GM23338 (cell line): Measurements from ENCODE around the gene LMO7. TPM values are rescaled to one million over a fixed set of nuclear protein-coding genes. Genes with fewer than 3 reads are reported as not detected.
"Not testable (repeated sequence)": the region's sequence is repeated elsewhere in the genome, so short reads cannot be mapped to it uniquely, and the experiment has no call there.

Experiments used
- ATAC-seq: fragments of 200-7000 bp; cut with Tn5 transposase; 3 replicates; pipeline ENCODE4 v1.9.1; 2020
- DNase-seq: peaks from one replicate; pipeline ENCODE4 v3.0.0-alpha.2; 2015; ENCODE audit warnings: low spot score
- H2AFZ ChIP-seq: fragments of 200-600 bp; sonication (generic); 2 replicates; pipeline ENCODE4 v1.8.0; 2016; ENCODE audit warnings: antibody characterized with exemption, mild to moderate bottlenecking, moderate library complexity
- H3F3A ChIP-seq: fragments of 200-600 bp; sonication (generic); replicated peaks from 2 replicates; pipeline ENCODE4 v1.8.0; 2017; ENCODE audit warnings: antibody characterized with exemption, mixed run types, low read depth
- H3K27ac ChIP-seq: fragments of 200-600 bp; sonication (generic); 2 replicates; pipeline ENCODE4 v1.6.1; 2016; ENCODE audit warnings: low read depth
- H3K27me3 ChIP-seq: fragments of 200-600 bp; sonication (generic); 2 replicates; pipeline ENCODE4 v1.8.0; 2016; ENCODE audit warnings: mild to moderate bottlenecking, mixed run types, moderate library complexity; ENCODE audit not compliant: insufficient read depth
- H3K36me3 ChIP-seq: fragments of 200-600 bp; sonication (generic); 2 replicates; pipeline ENCODE4 v1.8.0; 2016; ENCODE audit warnings: mild to moderate bottlenecking; ENCODE audit not compliant: insufficient read depth
- H3K4me1 ChIP-seq: fragments of 200-600 bp; sonication (generic); 2 replicates; pipeline ENCODE4 v1.8.0; 2016; ENCODE audit warnings: mild to moderate bottlenecking, moderate library complexity; ENCODE audit not compliant: insufficient read depth
- H3K4me2 ChIP-seq: fragments of 200-600 bp; sonication (generic); 2 replicates; pipeline ENCODE4 v1.7.1; 2017; ENCODE audit warnings: mixed run types
- H3K4me3 ChIP-seq: fragments of 200-600 bp; sonication (generic); 2 replicates; pipeline ENCODE4 v1.6.1; 2016; ENCODE audit warnings: mixed run types
- H3K79me2 ChIP-seq: fragments of 200-600 bp; sonication (generic); replicated peaks from 2 replicates; pipeline ENCODE4 v1.8.0; 2017; ENCODE audit warnings: mild to moderate bottlenecking; ENCODE audit not compliant: insufficient read depth
- H3K9me2 ChIP-seq: fragments of 200-600 bp; sonication (generic); 2 replicates; pipeline ENCODE4 v1.8.0; 2017; ENCODE audit not compliant: insufficient read depth
- H4K20me1 ChIP-seq: fragments of 200-600 bp; sonication (generic); replicated peaks from 2 replicates; pipeline ENCODE4 v1.8.0; 2017; ENCODE audit warnings: mild to moderate bottlenecking; ENCODE audit not compliant: insufficient read depth
- H3K27ac Mint-ChIP-seq: 2 replicates; pipeline ENCODE4 v1.8.0; 2020; ENCODE audit warnings: inconsistent platforms, mild to moderate bottlenecking, moderate library complexity, mixed read lengths
- H3K27me3 Mint-ChIP-seq: 3 replicates; pipeline ENCODE4 v1.8.0; 2022; ENCODE audit warnings: low read depth, mild to moderate bottlenecking, moderate library complexity, mixed read lengths, inconsistent platforms; ENCODE audit not compliant: insufficient read depth, poor library complexity
- H3K36me3 Mint-ChIP-seq: 3 replicates; pipeline ENCODE4 v1.8.0; 2021; ENCODE audit warnings: low read depth, mild to moderate bottlenecking, inconsistent platforms, moderate library complexity, mixed read lengths
- H3K4me1 Mint-ChIP-seq: 3 replicates; pipeline ENCODE4 v1.8.0; 2020; ENCODE audit warnings: mild to moderate bottlenecking, inconsistent platforms, mixed read lengths
- H3K4me3 Mint-ChIP-seq: 3 replicates; pipeline ENCODE4 v1.8.0; 2021; ENCODE audit warnings: moderate library complexity, mild to moderate bottlenecking, inconsistent platforms, mixed read lengths
- H3K9me3 Mint-ChIP-seq: 3 replicates; pipeline ENCODE4 v1.8.0; 2020; ENCODE audit warnings: moderate library complexity, mild to moderate bottlenecking, inconsistent platforms, mixed read lengths
- CREB1 ChIP-seq: fragments of 250-450 bp; sonication (Bioruptor Pico); IDR thresholded peaks from 2 replicates; pipeline ENCODE4 v1.5.0; 2020; ENCODE audit warnings: low read depth, mild to moderate bottlenecking, moderate library complexity
- JUNB ChIP-seq: IDR thresholded peaks from one replicate; pipeline ENCODE4 v1.6.1; 2016; ENCODE audit warnings: antibody characterized with exemption; ENCODE audit not compliant: unreplicated experiment
- STAT1 ChIP-seq: IDR thresholded peaks from one replicate; pipeline ENCODE4 v1.6.1; 2016; ENCODE audit warnings: antibody characterized with exemption; ENCODE audit not compliant: unreplicated experiment
- polyA plus RNA-seq: library from polyadenylated mRNA; unstranded; fragments of >200 nt; fragmentation: Nextera tagmentation; extraction: Ambion mirVana; gene quantifications from 2 replicates; pipeline ENCODE4 v1.2.1, GENCODE V29; 2016
- total RNA-seq: library from RNA; depleted of rRNA; stranded (reverse); fragments of >200 nt; shearing (Covaris generic); gene quantifications from 2 replicates; pipeline ENCODE4 v1.2.3, GENCODE V29; 2014
- TF ChIP-seq, protein P1 (sequence below): IDR thresholded peaks from one replicate; pipeline ENCODE4 v1.6.1; 2018; ENCODE audit warnings: antibody characterized with exemption; ENCODE audit not compliant: unreplicated experiment
- TF ChIP-seq, protein P2 (sequence below), 2 experiments: fragments of 200-600 bp in 1 of 2; sonication (generic) in 1 of 2; conservative IDR thresholded peaks; 2 replicates each; pipeline versions ENCODE4 v1.5.1 to v1.6.1; 2016 to 2017; ENCODE audit warnings: antibody characterized with exemption in 2 of 2, low read depth in 2 of 2, mild to moderate bottlenecking in 2 of 2, moderate library complexity in 1 of 2

Gene LMO7
- total and polyA plus RNA-seq, 2 experiments from 2014 or later: 22.3 to 26.9 TPM

DNA sequence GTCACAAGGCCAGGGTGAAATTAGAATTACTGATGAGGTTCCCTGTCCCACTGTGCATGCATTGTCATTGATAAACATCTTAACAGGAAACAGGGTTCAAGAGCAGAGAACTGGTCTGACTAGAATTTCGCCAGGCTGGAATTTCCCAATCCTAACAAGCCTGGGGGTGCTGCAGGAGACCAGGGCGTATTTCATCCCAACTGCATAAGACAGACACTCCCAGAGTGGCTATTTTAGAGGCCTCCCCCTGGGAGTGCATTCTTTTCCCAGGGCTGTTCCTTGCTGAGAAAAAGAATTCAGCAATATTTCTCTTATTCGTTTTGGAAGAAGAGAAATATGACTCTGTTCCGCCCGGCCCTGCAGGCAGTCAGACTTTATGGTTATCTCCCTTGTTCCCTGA, 144.0 kb downstream of the LMO7 start:
- not testable (repeated sequence) for H2AFZ ChIP-seq

DNA sequence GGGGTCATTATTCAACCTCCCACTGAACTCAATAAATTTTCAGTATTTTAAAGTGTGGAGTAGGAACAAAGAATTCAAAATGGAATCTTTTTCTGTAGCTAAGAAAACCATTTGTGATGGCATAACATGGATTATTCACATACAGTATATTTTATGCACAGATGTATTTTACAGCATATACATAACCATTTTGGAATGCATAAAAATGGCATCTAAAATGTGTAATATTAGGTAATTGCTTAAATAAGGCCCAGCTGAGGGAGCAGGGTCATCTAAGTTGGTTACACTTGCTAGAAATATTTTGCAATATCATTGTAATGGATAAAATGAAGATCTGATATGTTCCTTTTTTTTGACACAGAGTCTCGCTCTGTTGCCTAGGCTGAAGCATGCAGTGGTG, 146.9 kb downstream of the LMO7 start:
- H3F3A ChIP-seq: no peaks in the 10 kb centered on the region
- no peak for ATAC-seq
- Mint-ChIP-seq H3K36me3 (peaks cover 40% of the 10 kb centered on the region), H3K27me3 (peaks cover 1% of the 10 kb centered on the region), H3K27ac (no peak overlapping the region), H3K4me3 (no peak overlapping the region), H3K9me3 (peaks cover 36% of the 10 kb centered on the region), H3K4me1 (no peaks in the 10 kb centered on the region; the same call in 2 of the 3 replicates)
- no peak overlapping the region for H3K27ac ChIP-seq
- no peaks in the 10 kb centered on the region; the same call in 1 of the 2 replicates for H3K4me1 ChIP-seq
- TF ChIP-seq, protein P1, sequence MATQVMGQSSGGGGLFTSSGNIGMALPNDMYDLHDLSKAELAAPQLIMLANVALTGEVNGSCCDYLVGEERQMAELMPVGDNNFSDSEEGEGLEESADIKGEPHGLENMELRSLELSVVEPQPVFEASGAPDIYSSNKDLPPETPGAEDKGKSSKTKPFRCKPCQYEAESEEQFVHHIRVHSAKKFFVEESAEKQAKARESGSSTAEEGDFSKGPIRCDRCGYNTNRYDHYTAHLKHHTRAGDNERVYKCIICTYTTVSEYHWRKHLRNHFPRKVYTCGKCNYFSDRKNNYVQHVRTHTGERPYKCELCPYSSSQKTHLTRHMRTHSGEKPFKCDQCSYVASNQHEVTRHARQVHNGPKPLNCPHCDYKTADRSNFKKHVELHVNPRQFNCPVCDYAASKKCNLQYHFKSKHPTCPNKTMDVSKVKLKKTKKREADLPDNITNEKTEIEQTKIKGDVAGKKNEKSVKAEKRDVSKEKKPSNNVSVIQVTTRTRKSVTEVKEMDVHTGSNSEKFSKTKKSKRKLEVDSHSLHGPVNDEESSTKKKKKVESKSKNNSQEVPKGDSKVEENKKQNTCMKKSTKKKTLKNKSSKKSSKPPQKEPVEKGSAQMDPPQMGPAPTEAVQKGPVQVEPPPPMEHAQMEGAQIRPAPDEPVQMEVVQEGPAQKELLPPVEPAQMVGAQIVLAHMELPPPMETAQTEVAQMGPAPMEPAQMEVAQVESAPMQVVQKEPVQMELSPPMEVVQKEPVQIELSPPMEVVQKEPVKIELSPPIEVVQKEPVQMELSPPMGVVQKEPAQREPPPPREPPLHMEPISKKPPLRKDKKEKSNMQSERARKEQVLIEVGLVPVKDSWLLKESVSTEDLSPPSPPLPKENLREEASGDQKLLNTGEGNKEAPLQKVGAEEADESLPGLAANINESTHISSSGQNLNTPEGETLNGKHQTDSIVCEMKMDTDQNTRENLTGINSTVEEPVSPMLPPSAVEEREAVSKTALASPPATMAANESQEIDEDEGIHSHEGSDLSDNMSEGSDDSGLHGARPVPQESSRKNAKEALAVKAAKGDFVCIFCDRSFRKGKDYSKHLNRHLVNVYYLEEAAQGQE: no peak
- TF ChIP-seq, protein P2, sequence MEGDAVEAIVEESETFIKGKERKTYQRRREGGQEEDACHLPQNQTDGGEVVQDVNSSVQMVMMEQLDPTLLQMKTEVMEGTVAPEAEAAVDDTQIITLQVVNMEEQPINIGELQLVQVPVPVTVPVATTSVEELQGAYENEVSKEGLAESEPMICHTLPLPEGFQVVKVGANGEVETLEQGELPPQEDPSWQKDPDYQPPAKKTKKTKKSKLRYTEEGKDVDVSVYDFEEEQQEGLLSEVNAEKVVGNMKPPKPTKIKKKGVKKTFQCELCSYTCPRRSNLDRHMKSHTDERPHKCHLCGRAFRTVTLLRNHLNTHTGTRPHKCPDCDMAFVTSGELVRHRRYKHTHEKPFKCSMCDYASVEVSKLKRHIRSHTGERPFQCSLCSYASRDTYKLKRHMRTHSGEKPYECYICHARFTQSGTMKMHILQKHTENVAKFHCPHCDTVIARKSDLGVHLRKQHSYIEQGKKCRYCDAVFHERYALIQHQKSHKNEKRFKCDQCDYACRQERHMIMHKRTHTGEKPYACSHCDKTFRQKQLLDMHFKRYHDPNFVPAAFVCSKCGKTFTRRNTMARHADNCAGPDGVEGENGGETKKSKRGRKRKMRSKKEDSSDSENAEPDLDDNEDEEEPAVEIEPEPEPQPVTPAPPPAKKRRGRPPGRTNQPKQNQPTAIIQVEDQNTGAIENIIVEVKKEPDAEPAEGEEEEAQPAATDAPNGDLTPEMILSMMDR (conservative IDR thresholded peaks at IDR 0.05; ENCODE audit: low read depth in 2 of 2): no peak
- no peak for TF ChIP-seq STAT1
- H3K9me2 ChIP-seq: no peaks in the 10 kb centered on the region
- H3K4me3 ChIP-seq: no peak overlapping the region
- no peak for DNase-seq
- no peaks in the 10 kb centered on the region for H3K36me3 ChIP-seq
- no peak overlapping the region for H2AFZ ChIP-seq
- H3K4me2 ChIP-seq: no peak overlapping the region
- no peaks in the 10 kb centered on the region for H3K79me2 ChIP-seq
- H4K20me1 ChIP-seq: no peaks in the 10 kb centered on the region
- no peaks in the 10 kb centered on the region for H3K27me3 ChIP-seq

More for the DNA sequence above, 144.0 kb downstream of the LMO7 start:
- not testable (repeated sequence) for H3K9me2 ChIP-seq, H3K4me2 ChIP-seq, H3K27ac ChIP-seq, H3K4me3 Mint-ChIP-seq, H3K27me3 ChIP-seq, H3F3A ChIP-seq, H3K4me1 Mint-ChIP-seq, H3K36me3 ChIP-seq, ATAC-seq, H3K4me1 ChIP-seq, H3K27me3 Mint-ChIP-seq, H3K4me3 ChIP-seq, H3K79me2 ChIP-seq, H4K20me1 ChIP-seq
- DNase-seq: peak; percentile 22
- Mint-ChIP-seq H3K36me3 (peaks cover 40% of the 10 kb centered on the region), H3K9me3 (peaks cover 36% of the 10 kb centered on the region), H3K27ac (0 out of 2 replicates have a peak overlapping the region, but pooled peaks have one; percentile 59)

DNA sequence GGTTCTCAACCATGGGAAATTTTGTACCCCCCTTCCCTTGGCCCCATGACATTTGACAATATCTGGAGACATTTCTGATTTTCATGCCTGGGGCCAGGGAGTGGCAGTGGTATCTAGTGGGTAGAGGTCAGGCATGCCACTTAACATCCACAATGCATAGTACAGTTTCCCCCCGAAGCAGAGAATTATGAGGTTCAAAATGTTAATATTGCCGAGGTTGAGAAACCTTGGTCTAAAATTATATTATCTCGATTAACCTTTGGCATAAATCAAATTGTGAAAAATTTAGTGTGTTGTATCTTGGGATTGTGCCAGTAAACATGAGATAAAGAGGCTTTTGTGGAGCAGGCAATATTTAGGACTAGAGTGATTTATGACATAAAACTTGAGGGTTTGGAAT, 147.9 kb downstream of the LMO7 start:
- TF ChIP-seq JUNB (no peak), CREB1 (CRISPR knock-in tag) (no peak)
- Histone ChIP-seq H3K79me2 (no peaks in the 10 kb centered on the region), H3F3A (no peaks in the 10 kb centered on the region), H3K4me2 (no peak overlapping the region), H3K27me3 (no peaks in the 10 kb centered on the region), H2AFZ (no peak overlapping the region), H3K4me3 (no peak overlapping the region), H4K20me1 (no peaks in the 10 kb centered on the region), H3K27ac (no peak overlapping the region), H3K36me3 (no peaks in the 10 kb centered on the region), H3K4me1 (no peaks in the 10 kb centered on the region; the same call in 1 of the 2 replicates), H3K9me2 (no peaks in the 10 kb centered on the region)
- Mint-ChIP-seq H3K36me3 (peaks cover 32% of the 10 kb centered on the region), H3K9me3 (peaks cover 29% of the 10 kb centered on the region), H3K4me1 (no peaks in the 10 kb centered on the region; the same call in 2 of the 3 replicates), H3K27ac (no peak overlapping the region), H3K27me3 (peaks cover 1% of the 10 kb centered on the region), H3K4me3 (no peak overlapping the region)
- no peak for ATAC-seq
- DNase-seq: no peak
